Measurements from ENCODE around the gene CEP112. TPM values are rescaled to one million over a fixed set of nuclear protein-coding genes. Genes with fewer than 3 reads are reported as not detected.

The CEP112 gene
- total and polyA plus RNA-seq, 2 of the 8 experiments (the other 6 are each of a cell fraction or from before 2014, with no cell fraction given), result 0.62 to 3.1 TPM

DNA sequence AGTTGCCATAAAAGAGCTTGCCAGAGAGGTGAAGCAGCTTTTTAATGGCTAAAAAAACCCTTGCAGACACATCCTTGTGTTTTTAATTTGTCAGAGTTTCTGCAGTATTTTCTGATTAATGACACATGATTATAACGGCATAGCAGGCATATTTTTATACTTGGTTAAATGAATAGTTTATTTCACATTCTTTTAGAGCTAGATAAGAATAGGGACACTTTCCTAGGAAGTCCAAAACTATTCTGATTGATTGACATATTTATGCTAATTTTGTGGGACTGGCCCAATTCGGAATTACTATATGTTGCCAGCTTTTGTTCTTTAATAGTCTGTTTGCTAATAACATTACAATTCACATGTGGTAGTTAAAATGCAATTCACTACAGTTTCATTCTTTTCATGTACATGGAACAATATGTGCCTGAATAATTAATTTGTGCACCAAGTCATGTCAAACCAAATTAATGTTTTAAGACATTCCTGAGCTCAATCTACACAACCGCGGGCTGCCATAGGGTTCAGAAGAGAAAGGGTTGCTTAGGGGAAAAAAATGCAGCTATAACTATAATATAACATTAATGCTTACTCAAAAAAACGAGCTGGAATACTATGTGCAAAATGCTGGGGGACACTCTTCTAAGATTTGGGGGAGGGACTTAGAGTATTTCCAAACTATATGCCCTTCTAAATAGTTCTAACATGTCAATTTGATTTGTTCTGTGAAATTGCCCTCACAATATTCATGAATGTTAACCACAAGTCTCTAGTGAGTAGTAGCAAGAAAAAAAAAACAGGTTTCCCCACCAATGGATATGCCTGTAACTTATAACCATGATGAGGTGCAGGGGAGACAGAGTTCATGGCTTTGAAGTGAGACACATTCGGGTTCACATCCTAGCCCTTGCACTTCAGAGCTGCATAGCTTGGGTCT, 305.4 kb downstream of the CEP112 start:
- Histone ChIP-seq H3K9me3 (ENCODE audit: insufficient read depth in 2 of 2, low read depth in 1 of 2, low read length in 1 of 2) (no peaks in the 10 kb centered on the region), H2AK5ac (ENCODE audit: low read depth, low read length) (no peak overlapping the region), H3K4me3 (ENCODE audit: extremely low read depth in 1 of 4, insufficient read depth in 2 of 4, low read depth in 3 of 4, low read length in 4 of 4) (no peak overlapping the region), H3K4me1 (replicated peaks in 1 of 4; ENCODE audit: control insufficient read depth in 3 of 4, insufficient read depth in 4 of 4, low read length in 3 of 4) (no peaks in the 10 kb centered on the region), H3K79me2 (ENCODE audit: control insufficient read depth in 1 of 2, insufficient read depth in 2 of 2, low read length in 2 of 2) (no peaks in the 10 kb centered on the region), H3K27ac (ENCODE audit: low read depth, low read length) (no peak overlapping the region), H3K23ac (ENCODE audit: insufficient read length) (no peak overlapping the region), H2BK5ac (ENCODE audit: low read depth, low read length) (no peak overlapping the region), H3K9ac (replicated peaks in 1 of 4; ENCODE audit: extremely low read depth in 1 of 4, low read depth in 3 of 4, low read length in 3 of 4) (no peak overlapping the region), H3K56ac (replicated peaks; ENCODE audit: insufficient read length, low read depth, low read length) (no peak overlapping the region), H3K4me2 (ENCODE audit: insufficient read depth in 1 of 2, low read depth in 2 of 2, low read length in 2 of 2) (no peak overlapping the region), H2BK12ac (ENCODE audit: low read depth, low read length) (no peak overlapping the region), H3K79me1 (ENCODE audit: low read depth, low read length) (no peaks in the 10 kb centered on the region), H4K8ac (ENCODE audit: extremely low read depth, insufficient read depth, low read length) (no peak overlapping the region), H3K27me3 (replicated peaks in 1 of 4; ENCODE audit: control insufficient read depth in 3 of 4, extremely low read depth in 1 of 4, insufficient read depth in 3 of 4, low read length in 3 of 4) (no peaks in the 10 kb centered on the region), H4K91ac (replicated peaks; ENCODE audit: insufficient read length, low read length) (no peak overlapping the region), H3K36me3 (ENCODE audit: control insufficient read depth in 2 of 4, insufficient read depth in 4 of 4, low read length in 3 of 4) (no peaks in the 10 kb centered on the region), H4K5ac (ENCODE audit: insufficient read length, low read depth, low read length) (no peak overlapping the region), H3K23me2 (ENCODE audit: low read depth, low read length) (no peaks in the 10 kb centered on the region), H3K14ac (ENCODE audit: insufficient read length) (no peak overlapping the region), H3K18ac (ENCODE audit: extremely low read depth, low read length) (no peak overlapping the region), H2BK15ac (ENCODE audit: low read length) (no peak overlapping the region), H2BK120ac (replicated peaks; ENCODE audit: low read depth, low read length) (no peak overlapping the region), H3K4ac (replicated peaks; ENCODE audit: insufficient read length, low read depth, low read length) (no peak overlapping the region), H4K20me1 (replicated peaks in 1 of 2; ENCODE audit: control insufficient read depth in 1 of 2, insufficient read depth in 2 of 2, low read length in 2 of 2) (no peaks in the 10 kb centered on the region), H2AFZ (ENCODE audit: low read length) (no peak overlapping the region), H2BK20ac (ENCODE audit: low read length) (no peak overlapping the region)
- DNase-seq (ENCODE audit: low read depth in 1 of 2, low spot score in 2 of 2) (no peak), FAIRE-seq (no peak)
- CTCF ChIA-PET (ENCODE audit: partially characterized antibody), result no interaction called here
- WGBS, 2 experiments (ENCODE audit: extremely low coverage in 1 of 2, insufficient coverage in 1 of 2, insufficient read length in 1 of 2, insufficient replicate concordance in 2 of 2, low coverage in 1 of 2, low lambda C conversion rate in 2 of 2, missing lambda C conversion rate in 1 of 2), result 88% methylated on average over 6 of the region's 6 CpGs; no CpG with 5 or more reads in 1 of the 2 experiments
- TF ChIP-seq HDAC2 (IDR thresholded peaks at IDR 0.05; ENCODE audit: borderline replicate concordance in 1 of 2, low read depth in 2 of 2, low read length in 2 of 2) (no peak), SP1 (IDR thresholded peaks at IDR 0.05; ENCODE audit: low read depth, low read length) (no peak), SRF (IDR thresholded peaks at IDR 0.05; ENCODE audit: low read depth, low read length) (no peak), JUND (IDR thresholded peaks at IDR 0.05; ENCODE audit: low read length) (no peak), CBX8 (IDR thresholded peaks at IDR 0.05; ENCODE audit: borderline replicate concordance, low read depth, low read length) (no peak), POLR2AphosphoS5 (IDR thresholded peaks at IDR 0.05; ENCODE audit: low read depth, low read length) (no peak), SIN3A (conservative IDR thresholded peaks at IDR 0.05 in 1 of 2, IDR thresholded peaks at IDR 0.05 in 1 of 2; ENCODE audit: low read depth in 1 of 2, low read length in 2 of 2) (no peak)
- POLR2A ChIA-PET (ENCODE audit: partially characterized antibody), result no interaction called here

Measured in H1 (cell line).